ENCODE measurements around the gene PYGL. TPM values are rescaled to one million over a fixed set of nuclear protein-coding genes. Genes with fewer than 3 reads are reported as not detected.
A peak's percentile ranks its signal among the peaks of the same experiment; 100 is the strongest.
"Not testable (repeated sequence)": the region's sequence is repeated elsewhere in the genome, so short reads cannot be mapped to it uniquely, and the experiment has no call there.

Gene PYGL
- total RNA-seq, 1 donor from 2014 or later: 16.9 TPM

- no peak for DNase-seq
These were observed 17.4 kb downstream of the PYGL start for GRCh38 chr14:50926851-50927386.

GRCh38 chr14:50924843-50925242, 19.4 kb downstream of the PYGL start:
- DNase-seq: no peak

GRCh38 chr14:50924236-50924635, 20.0 kb downstream of the PYGL start:
- DNase-seq: no peak

- DNase-seq: no peak
These were observed 21.5 kb downstream of the PYGL start for GRCh38 chr14:50922803-50923202.

GRCh38 chr14:50920482-50921230, 23.6 kb downstream of the PYGL start:
- DNase-seq: peak; percentile 56

GRCh38 chr14:50919524-50919923, 24.8 kb downstream of the PYGL start:
- DNase-seq: not testable (repeated sequence)

GRCh38 chr14:50917449-50917848, 26.8 kb downstream of the PYGL start:
- DNase-seq: no peak

GRCh38 chr14:50910495-50911420, 33.5 kb downstream of the PYGL start:
- no peak for DNase-seq

GRCh38 chr14:50906326-50907065, 37.8 kb downstream of the PYGL start:
- DNase-seq: no peak

- no peak for DNase-seq
These were observed 39.6 kb downstream of the PYGL start for GRCh38 chr14:50904719-50905118.

- DNase-seq: no peak
These were observed 42.9 kb downstream of the PYGL start for GRCh38 chr14:50901361-50901760.

GRCh38 chr14:50897658-50898175, 46.6 kb downstream of the PYGL start:
- no peak for DNase-seq

- not testable (repeated sequence) for DNase-seq
These were observed 47.3 kb downstream of the PYGL start for GRCh38 chr14:50897005-50897404.

GRCh38 chr14:50896421-50896820, 47.9 kb downstream of the PYGL start:
- DNase-seq: not testable (repeated sequence)

- no peak for DNase-seq
These were observed 52.0 kb downstream of the PYGL start for GRCh38 chr14:50892255-50892654.

- no peak for DNase-seq
These were observed 56.8 kb downstream of the PYGL start for GRCh38 chr14:50887476-50887875.

GRCh38 chr14:50883827-50884197, 60.5 kb downstream of the PYGL start:
- DNase-seq: no peak

GRCh38 chr14:50882932-50883826, 61.1 kb downstream of the PYGL start:
- DNase-seq: no peak

- DNase-seq: no peak
These were observed 68.8 kb downstream of the PYGL start for GRCh38 chr14:50875359-50876070.

- no peak for DNase-seq
These were observed 69.5 kb downstream of the PYGL start for GRCh38 chr14:50874757-50875156.

Data from tongue (tissue), 2 donors.